Esophagus muscularis mucosa (tissue), 4 donors: Measurements from ENCODE around the gene NOP10. TPM values are rescaled to one million over a fixed set of nuclear protein-coding genes. Genes with fewer than 3 reads are reported as not detected.

ENCODE experiments used
- DNase-seq: peaks from one replicate; pipeline ENCODE4 v3.0.0-alpha.2; 2017; ENCODE audit errors: extremely low spot score
- H3K27ac ChIP-seq, 4 donors: fragments of 200-600 bp; sonication (generic); replicated peaks in 1 of 4; 1 replicate in 3 of 4; 2 replicates in 1 of 4; pipeline ENCODE4 v1.5.1; 2016 to 2019; ENCODE audit warnings: mild to moderate bottlenecking in 1 of 4
- H3K27me3 ChIP-seq, 4 donors: fragments of 200-600 bp; sonication (generic); one replicate each; pipeline versions ENCODE4 v1.5.1 to v1.6.0; 2016 to 2019
- H3K36me3 ChIP-seq, 4 donors: fragments of 200-600 bp; sonication (generic); one replicate each; pipeline ENCODE4 v1.5.1; 2016 to 2019
- H3K4me1 ChIP-seq, 4 donors: fragments of 200-600 bp; sonication (generic); one replicate each; pipeline ENCODE4 v1.5.1; 2016 to 2019
- H3K4me3 ChIP-seq, 4 donors: fragments of 200-600 bp; sonication (generic); 1 replicate in 2 of 4; 2 replicates in 2 of 4; pipeline ENCODE4 v1.5.1; 2016 to 2019; ENCODE audit warnings: mild to moderate bottlenecking in 4 of 4, moderate library complexity in 1 of 4
- H3K9me3 ChIP-seq, 4 donors: fragments of 200-600 bp; sonication (generic); 1 replicate in 3 of 4; 2 replicates in 1 of 4; pipeline ENCODE4 v1.5.1; 2016 to 2019
- EP300 ChIP-seq: sonication (generic); formaldehyde crosslinking; IDR thresholded peaks from one replicate; pipeline ENCODE4 v1.6.1; 2017; ENCODE audit warnings: antibody characterized with exemption
- POLR2A ChIP-seq: fragments of 450-650 bp; IDR thresholded peaks from one replicate; pipeline ENCODE4 v1.6.1; 2017; ENCODE audit warnings: antibody characterized with exemption, moderate library complexity, mild to moderate bottlenecking, low read depth
- POLR2AphosphoS5 ChIP-seq, 2 donors: sonication (generic); formaldehyde crosslinking; IDR thresholded peaks; one replicate each; pipeline ENCODE4 v1.6.1; 2017; ENCODE audit warnings: antibody characterized with exemption in 2 of 2
- WGBS: methylation state at CpG from one replicate; pipeline ENCODE4 v1.1.5; 2018; 5-methylcytosine and 5-hydroxymethylcytosine counted together
- intact Hi-C: fragments of 100-400 bp; cut with DNase I; formaldehyde crosslinking; loops from one replicate; pipeline ENCODE4 v1.15.1; 2023
- total RNA-seq, 4 donors: library from RNA; depleted of rRNA; stranded (reverse); fragments of >200 nt; gene quantifications; one replicate each; pipeline versions ENCODE4 v1.1.0 to v1.2.1, GENCODE V29; 2016
- TF ChIP-seq, protein P1 (sequence below), 3 experiments: fragments of 200-600 bp in 2 of 3; fragments of 450-650 bp in 1 of 3; sonication (generic) in 2 of 3; IDR thresholded peaks; one replicate each; pipeline ENCODE4 v1.5.1; 2017 to 2019; ENCODE audit warnings: antibody characterized with exemption in 3 of 3, mild to moderate bottlenecking in 2 of 3, moderate library complexity in 1 of 3

The NOP10 gene
- total RNA-seq, 4 donors from 2014 or later: 78.5 to 136 (median 116) TPM

DNA sequence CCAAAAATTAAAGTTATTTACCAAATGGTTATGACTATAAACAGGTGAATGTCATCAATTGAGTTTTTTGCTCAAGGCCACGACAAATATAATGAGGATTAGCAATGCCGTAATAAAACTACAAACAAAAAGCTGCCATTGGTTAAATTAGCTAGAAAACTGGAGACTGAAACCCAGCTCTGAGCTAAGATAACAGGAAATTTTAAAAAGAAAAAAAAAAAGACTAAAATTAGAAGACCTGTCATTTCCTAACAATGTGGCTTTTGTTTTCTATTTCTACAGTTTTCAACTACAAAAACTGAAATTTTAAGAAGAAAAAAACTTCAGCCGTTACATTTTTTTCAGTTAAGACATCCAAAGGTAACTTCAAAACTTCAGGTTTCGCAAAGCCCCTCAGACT, 15.0 kb downstream of the NOP10 start:
- Histone ChIP-seq H3K9me3 (no peaks in the 10 kb centered on the region), H3K27me3 (no peaks in the 10 kb centered on the region), H3K27ac (no peak overlapping the region), H3K4me3 (no peak overlapping the region), H3K4me1 (no peaks in the 10 kb centered on the region), H3K36me3 (peaks cover 0 to 6% (median 0%) of the 10 kb centered on the region in 4 donors)
- intact Hi-C loops: no loop called here
- 84% methylated on average over 4 of the region's 4 CpGs for WGBS
- no peak for TF ChIP-seq EP300
- TF ChIP-seq POLR2A: no peak
- no peak for TF ChIP-seq POLR2AphosphoS5 (IDR thresholded peaks at IDR 0.05)
- TF ChIP-seq, protein P1, sequence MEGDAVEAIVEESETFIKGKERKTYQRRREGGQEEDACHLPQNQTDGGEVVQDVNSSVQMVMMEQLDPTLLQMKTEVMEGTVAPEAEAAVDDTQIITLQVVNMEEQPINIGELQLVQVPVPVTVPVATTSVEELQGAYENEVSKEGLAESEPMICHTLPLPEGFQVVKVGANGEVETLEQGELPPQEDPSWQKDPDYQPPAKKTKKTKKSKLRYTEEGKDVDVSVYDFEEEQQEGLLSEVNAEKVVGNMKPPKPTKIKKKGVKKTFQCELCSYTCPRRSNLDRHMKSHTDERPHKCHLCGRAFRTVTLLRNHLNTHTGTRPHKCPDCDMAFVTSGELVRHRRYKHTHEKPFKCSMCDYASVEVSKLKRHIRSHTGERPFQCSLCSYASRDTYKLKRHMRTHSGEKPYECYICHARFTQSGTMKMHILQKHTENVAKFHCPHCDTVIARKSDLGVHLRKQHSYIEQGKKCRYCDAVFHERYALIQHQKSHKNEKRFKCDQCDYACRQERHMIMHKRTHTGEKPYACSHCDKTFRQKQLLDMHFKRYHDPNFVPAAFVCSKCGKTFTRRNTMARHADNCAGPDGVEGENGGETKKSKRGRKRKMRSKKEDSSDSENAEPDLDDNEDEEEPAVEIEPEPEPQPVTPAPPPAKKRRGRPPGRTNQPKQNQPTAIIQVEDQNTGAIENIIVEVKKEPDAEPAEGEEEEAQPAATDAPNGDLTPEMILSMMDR (IDR thresholded peaks at IDR 0.05): no peak
- DNase-seq: no peak

GRCh38 chr15:34325368-34325767, 17.6 kb downstream of the NOP10 start:
- no peaks in the 10 kb centered on the region for H3K36me3 ChIP-seq
- H3K9me3 ChIP-seq: no peaks in the 10 kb centered on the region
- TF ChIP-seq POLR2AphosphoS5 (IDR thresholded peaks at IDR 0.05): no peak
- TF ChIP-seq EP300: no peak
- TF ChIP-seq, protein P1 (IDR thresholded peaks at IDR 0.05): no peak
- no peak for TF ChIP-seq POLR2A
- DNase-seq: no peak
- H3K4me3 ChIP-seq: no peak overlapping the region
- H3K27me3 ChIP-seq: no peaks in the 10 kb centered on the region
- H3K4me1 ChIP-seq: no peaks in the 10 kb centered on the region
- no peak overlapping the region for H3K27ac ChIP-seq
- intact Hi-C loops: no loop called here

DNA sequence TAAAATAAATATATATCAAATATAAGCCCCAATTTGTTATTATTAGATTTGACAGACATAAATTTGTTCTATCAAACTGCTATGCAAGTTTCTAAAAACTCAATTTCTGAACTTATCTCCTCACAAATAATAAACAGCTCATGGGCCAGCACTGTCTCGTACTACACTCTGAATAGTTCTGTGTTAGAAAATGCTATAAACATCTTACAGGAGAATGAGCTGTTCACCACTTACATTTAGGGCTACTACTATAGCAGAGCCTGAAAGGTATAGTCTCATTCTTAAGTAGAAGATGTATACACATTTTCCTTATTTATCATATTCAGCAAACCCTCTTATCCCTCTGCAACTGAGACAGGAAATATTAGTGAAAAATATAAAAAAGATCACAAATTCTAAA, 18.0 kb downstream of the NOP10 start:
- Histone ChIP-seq H3K36me3 (no peaks in the 10 kb centered on the region), H3K4me1 (no peaks in the 10 kb centered on the region), H3K4me3 (no peak overlapping the region), H3K27ac (no peak overlapping the region), H3K27me3 (no peaks in the 10 kb centered on the region), H3K9me3 (no peaks in the 10 kb centered on the region)
- no peak for DNase-seq
- TF ChIP-seq POLR2A (no peak), EP300 (no peak), POLR2AphosphoS5 (IDR thresholded peaks at IDR 0.05) (no peak)
- TF ChIP-seq, protein P1 (IDR thresholded peaks at IDR 0.05): no peak
- intact Hi-C loops: no loop called here
- WGBS: 79% methylated on average over 1 of the region's 1 CpG

DNA sequence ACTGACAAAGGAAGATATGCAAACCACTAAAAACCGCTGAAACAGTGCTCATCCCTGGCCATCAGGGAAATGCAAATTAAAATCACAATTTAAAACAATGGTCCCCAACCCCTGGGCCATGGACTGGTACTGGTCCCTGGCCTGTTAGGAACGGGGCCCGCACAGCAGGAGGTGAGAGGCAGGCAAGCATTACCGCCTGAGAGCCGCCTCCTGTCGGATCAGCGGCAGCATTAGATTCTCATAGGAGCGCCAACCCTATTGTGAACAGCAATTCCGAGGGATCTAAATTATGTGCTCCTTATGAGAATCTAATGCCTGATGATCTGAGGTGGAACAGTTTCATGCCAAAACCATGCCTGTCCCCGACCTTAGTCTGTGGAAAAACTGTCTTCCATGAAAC, 19.7 kb downstream of the NOP10 start:
- no peak overlapping the region for H3K4me3 ChIP-seq
- TF ChIP-seq, protein P1 (IDR thresholded peaks at IDR 0.05): no peak
- TF ChIP-seq EP300: no peak
- no peak for TF ChIP-seq POLR2AphosphoS5 (IDR thresholded peaks at IDR 0.05)
- TF ChIP-seq POLR2A: no peak
- no peaks in the 10 kb centered on the region for H3K27me3 ChIP-seq
- peaks cover 0 to 6% (median 2%) of the 10 kb centered on the region in 4 donors for H3K4me1 ChIP-seq
- intact Hi-C loops: no loop called here
- 96% methylated on average over 10 of the region's 10 CpGs for WGBS
- H3K27ac ChIP-seq: no peak overlapping the region
- no peak for DNase-seq
- no peaks in the 10 kb centered on the region for H3K36me3 ChIP-seq
- no peaks in the 10 kb centered on the region for H3K9me3 ChIP-seq
